Measurements from ENCODE around the gene PHF21A.

Gene PHF21A

GRCh38 chr11:46130286-46130940 lies 9.2 kb upstream of the PHF21A start:
- TF ChIP-seq ISL1 (CRISPR knock-in tag; IDR thresholded peaks at IDR 0.05), result no peak
- no peak for TF ChIP-seq ARNTL (CRISPR knock-in tag; IDR thresholded peaks at IDR 0.05; ENCODE audit: borderline replicate concordance, low read depth)
- no peak for TF ChIP-seq POU6F1 (CRISPR knock-in tag; IDR thresholded peaks at IDR 0.05; ENCODE audit: borderline replicate concordance, low read depth)
- TF ChIP-seq ZC3H10 (CRISPR knock-in tag; IDR thresholded peaks at IDR 0.05), result no peak
- no peak for TF ChIP-seq ZFP3 (CRISPR knock-in tag; IDR thresholded peaks at IDR 0.05)
- TF ChIP-seq ZNF70 (CRISPR knock-in tag; IDR thresholded peaks at IDR 0.05), result no peak
- TF ChIP-seq ESRRG (CRISPR knock-in tag; IDR thresholded peaks at IDR 0.05), result no peak
- no peak for TF ChIP-seq PATZ1 (CRISPR knock-in tag; IDR thresholded peaks at IDR 0.05; ENCODE audit: borderline replicate concordance)
- no peak for TF ChIP-seq TCF4 (CRISPR knock-in tag; IDR thresholded peaks at IDR 0.05; ENCODE audit: borderline replicate concordance)
- TF ChIP-seq CSRNP3 (CRISPR knock-in tag; IDR thresholded peaks at IDR 0.05), result no peak
- TF ChIP-seq ZNF565 (CRISPR knock-in tag; conservative IDR thresholded peaks at IDR 0.05; ENCODE audit: low read depth), result no peak
- no peak for TF ChIP-seq GLIS3 (CRISPR knock-in tag; IDR thresholded peaks at IDR 0.05)
- TF ChIP-seq RARB (CRISPR knock-in tag; IDR thresholded peaks at IDR 0.05), result no peak
- no peak for TF ChIP-seq CSDC2 (CRISPR knock-in tag; IDR thresholded peaks at IDR 0.05)
- no peak for TF ChIP-seq CREB5 (CRISPR knock-in tag; IDR thresholded peaks at IDR 0.05; ENCODE audit: low read depth)
- no peak for TF ChIP-seq SNAI2 (CRISPR knock-in tag; IDR thresholded peaks at IDR 0.05)
- no peak for TF ChIP-seq PPARA (CRISPR knock-in tag; IDR thresholded peaks at IDR 0.05; ENCODE audit: borderline replicate concordance)
- ATAC-seq, result no peak

- no peak for ATAC-seq
- TF ChIP-seq PATZ1 (CRISPR knock-in tag; IDR thresholded peaks at IDR 0.05; ENCODE audit: borderline replicate concordance), result no peak
- TF ChIP-seq OSR1 (CRISPR knock-in tag; IDR thresholded peaks at IDR 0.05), result no peak
- no peak for TF ChIP-seq TCF4 (CRISPR knock-in tag; IDR thresholded peaks at IDR 0.05; ENCODE audit: borderline replicate concordance)
- TF ChIP-seq PPARA (CRISPR knock-in tag; IDR thresholded peaks at IDR 0.05; ENCODE audit: borderline replicate concordance), result no peak
- TF ChIP-seq ZFP3 (CRISPR knock-in tag; IDR thresholded peaks at IDR 0.05), result no peak
- TF ChIP-seq ZC3H10 (CRISPR knock-in tag; IDR thresholded peaks at IDR 0.05), result no peak
- no peak for TF ChIP-seq ARNTL (CRISPR knock-in tag; IDR thresholded peaks at IDR 0.05; ENCODE audit: borderline replicate concordance, low read depth)
- no peak for TF ChIP-seq RARB (CRISPR knock-in tag; IDR thresholded peaks at IDR 0.05)
- no peak for TF ChIP-seq POU6F1 (CRISPR knock-in tag; IDR thresholded peaks at IDR 0.05; ENCODE audit: borderline replicate concordance, low read depth)
- TF ChIP-seq TSHZ2 (CRISPR knock-in tag; IDR thresholded peaks at IDR 0.05), result no peak
- TF ChIP-seq SNAI2 (CRISPR knock-in tag; IDR thresholded peaks at IDR 0.05), result no peak
- TF ChIP-seq CSRNP3 (CRISPR knock-in tag; IDR thresholded peaks at IDR 0.05), result no peak
- TF ChIP-seq ISL1 (CRISPR knock-in tag; IDR thresholded peaks at IDR 0.05), result no peak
- no peak for TF ChIP-seq CSDC2 (CRISPR knock-in tag; IDR thresholded peaks at IDR 0.05)
- TF ChIP-seq ZNF8 (CRISPR knock-in tag; IDR thresholded peaks at IDR 0.05), result no peak
- TF ChIP-seq ZNF565 (CRISPR knock-in tag; conservative IDR thresholded peaks at IDR 0.05; ENCODE audit: low read depth), result no peak
- TF ChIP-seq ESRRG (CRISPR knock-in tag; IDR thresholded peaks at IDR 0.05), result no peak
Measured at GRCh38 chr11:46129133-46129532, 7.9 kb upstream of the PHF21A start.

Measured in SK-N-SH treated with all-trans-retinoic acid at 6 μM for 48 hours (cell line).